Activated CD8-positive, alpha-beta memory T cell treated with anti-CD3 and anti-CD28 coated beads, Interleukin-2, amount 50 U/mL, for 48 hours (primary cell): ENCODE results near the gene KRCC1.
"Not testable (repeated sequence)": the region's sequence is repeated elsewhere in the genome, so short reads cannot be mapped to it uniquely, and the experiment has no call there.

ENCODE experiments used
- DNase-seq: peaks from one replicate; pipeline ENCODE4 v3.0.0-alpha.2; 2020

Gene KRCC1

GRCh38 chr2:88074150-88074549, 18.6 kb upstream of the KRCC1 start:
- DNase-seq: no peak

DNA sequence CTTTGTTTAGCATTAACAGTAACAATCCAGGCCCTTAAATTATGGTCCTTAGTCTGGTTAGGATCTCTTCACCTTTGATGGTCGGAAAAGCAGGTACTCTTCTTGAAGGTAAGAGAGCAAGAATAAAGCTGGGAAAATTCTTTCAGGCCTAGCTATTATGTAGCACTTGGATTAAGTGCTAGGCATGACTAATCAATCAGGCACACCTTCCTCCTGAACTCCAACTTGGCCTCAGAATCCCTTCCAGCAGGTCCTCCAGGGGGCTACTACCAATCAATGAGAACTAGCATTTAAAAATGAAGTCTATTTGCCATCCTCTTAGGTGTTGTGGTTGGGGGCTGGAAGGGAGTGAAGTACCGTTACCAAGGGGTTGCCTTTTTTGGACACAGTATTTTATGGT, 15.8 kb upstream of the KRCC1 start:
- no peak for DNase-seq

DNA sequence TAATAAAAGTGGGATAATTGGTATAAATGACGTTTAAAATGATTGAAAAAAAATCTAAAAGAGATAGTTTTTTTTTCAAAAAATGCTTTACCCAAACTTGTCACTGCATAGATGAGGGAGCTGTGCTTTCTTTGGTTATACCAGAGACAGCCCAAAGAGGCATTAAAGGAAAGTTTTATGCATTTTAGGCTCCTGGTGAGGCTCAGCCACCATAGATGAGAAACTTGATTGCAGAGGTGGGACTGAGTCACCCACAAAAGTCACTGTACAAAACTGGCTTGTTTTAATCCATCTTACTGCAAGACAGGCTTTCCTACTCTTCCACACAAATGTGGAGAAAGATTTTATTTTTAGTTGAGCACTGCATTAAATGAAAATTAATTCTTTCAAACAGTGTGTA, 14.5 kb upstream of the KRCC1 start:
- DNase-seq: no peak

- DNase-seq: no peak
Measured at GRCh38 chr2:88069117-88069516, 13.5 kb upstream of the KRCC1 start.

- no peak for DNase-seq
Measured at GRCh38 chr2:88068044-88068443, 12.5 kb upstream of the KRCC1 start.

GRCh38 chr2:88067598-88067997, 12.0 kb upstream of the KRCC1 start, which contains the start of gene SMYD1:
TSS of gene SMYD1 (plus strand) at chr2:88067825. CDS start at chr2:88067865, 40 bp downstream.
- no peak for DNase-seq

DNA sequence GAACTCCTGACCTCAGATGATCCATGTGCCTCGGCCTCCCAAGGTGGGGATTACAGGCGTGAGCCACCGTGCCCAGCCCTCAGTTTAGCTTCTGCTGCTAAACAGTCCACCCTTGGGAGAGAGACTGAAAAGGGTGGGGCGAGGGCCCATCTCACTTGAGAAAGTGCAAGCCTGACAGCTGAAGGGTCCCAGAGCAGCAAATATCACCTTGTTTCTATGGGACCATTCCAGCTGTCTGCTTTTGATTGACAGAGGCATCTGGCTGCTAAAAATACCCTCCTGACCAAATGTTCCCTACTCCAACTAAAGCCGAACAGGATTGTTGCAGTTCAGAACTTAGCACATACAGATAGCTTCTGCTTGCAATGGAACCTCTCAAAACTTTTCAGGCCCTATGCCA, 11.6 kb upstream of the KRCC1 start:
- DNase-seq: no peak

DNA sequence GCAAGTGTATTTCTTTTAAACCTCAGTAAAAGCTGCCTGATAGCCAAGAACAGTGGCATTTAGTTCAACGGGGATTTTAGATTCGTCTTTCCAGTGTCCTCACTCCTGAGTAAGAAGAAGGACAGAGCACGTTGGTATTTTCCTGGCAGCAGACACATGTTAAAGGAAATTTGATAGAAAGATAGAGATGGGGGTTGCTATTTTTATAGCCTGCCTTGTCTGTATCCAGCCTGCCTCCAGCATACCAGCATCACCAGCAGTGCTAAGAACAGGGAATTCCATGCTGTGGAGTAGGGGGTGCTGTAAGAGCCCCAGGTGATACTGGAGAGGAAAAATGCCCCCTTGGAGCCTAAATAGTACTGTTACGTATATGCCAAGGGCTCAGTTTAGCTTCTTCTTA, 11.0 kb upstream of the KRCC1 start:
- DNase-seq: no peak

DNA sequence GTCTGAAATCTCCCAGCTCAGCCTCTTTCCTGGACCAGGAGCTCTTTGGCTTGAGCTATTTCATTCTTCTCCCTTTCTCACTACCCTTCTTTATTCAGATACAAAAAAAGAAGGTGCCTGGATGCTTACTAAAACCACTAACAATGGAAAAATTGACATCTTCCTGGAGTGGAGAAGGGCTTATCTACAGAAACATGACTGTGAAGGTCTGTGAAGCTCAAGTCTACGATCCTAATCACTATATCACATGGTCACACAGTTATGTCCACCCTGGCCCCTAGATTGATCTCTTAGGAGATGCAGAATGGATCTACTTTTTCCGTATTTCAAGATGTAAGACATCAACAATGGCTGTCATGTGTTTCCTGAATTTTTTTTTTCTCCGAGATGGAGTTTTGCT, 5.7 kb upstream of the KRCC1 start:
- no peak for DNase-seq

GRCh38 chr2:88060907-88061275, 5.3 kb upstream of the KRCC1 start:
- DNase-seq: no peak

DNA sequence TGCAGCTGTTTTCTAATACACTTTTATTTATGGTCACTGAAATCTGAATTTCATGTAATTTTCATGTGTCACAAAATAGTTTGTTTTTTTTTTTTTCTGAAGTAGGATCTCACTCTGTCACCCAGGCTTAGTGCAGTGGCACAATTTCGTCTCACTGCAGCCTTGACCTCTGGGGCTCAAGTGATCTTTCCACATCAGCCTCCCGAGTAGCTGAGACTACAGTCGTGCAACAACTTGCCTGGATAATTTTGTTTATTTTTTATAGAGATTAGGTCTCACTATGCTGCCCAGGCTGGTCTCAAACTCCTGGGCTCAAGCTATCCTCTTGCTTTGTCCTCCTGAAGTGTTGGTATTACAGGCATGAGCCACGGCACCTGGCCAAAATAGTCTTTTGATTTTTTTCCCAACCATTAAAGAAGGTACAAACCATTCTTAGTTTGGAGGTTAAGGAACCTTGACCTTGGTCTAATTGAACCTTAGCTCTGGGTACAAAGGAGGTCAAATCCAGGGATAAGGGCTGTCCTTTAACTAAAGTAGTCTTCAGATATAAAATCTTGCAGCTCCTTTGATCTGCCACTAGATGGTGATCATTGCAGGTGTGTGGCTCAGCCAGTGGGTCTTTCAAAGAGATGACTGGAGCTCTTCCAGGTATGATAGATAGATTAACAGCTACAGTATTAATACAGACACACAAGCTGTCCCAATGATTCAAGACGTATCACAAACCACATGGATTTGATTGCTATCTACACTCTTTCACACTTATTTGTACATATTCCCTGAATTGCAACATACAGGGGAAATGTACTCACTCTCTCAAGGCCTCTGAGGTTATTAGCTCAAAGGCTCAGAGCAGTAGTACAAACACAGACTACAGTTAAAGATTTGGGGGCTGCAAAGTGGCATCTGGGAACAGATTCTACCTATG, 4.7 kb upstream of the KRCC1 start:
- no peak for DNase-seq

DNA sequence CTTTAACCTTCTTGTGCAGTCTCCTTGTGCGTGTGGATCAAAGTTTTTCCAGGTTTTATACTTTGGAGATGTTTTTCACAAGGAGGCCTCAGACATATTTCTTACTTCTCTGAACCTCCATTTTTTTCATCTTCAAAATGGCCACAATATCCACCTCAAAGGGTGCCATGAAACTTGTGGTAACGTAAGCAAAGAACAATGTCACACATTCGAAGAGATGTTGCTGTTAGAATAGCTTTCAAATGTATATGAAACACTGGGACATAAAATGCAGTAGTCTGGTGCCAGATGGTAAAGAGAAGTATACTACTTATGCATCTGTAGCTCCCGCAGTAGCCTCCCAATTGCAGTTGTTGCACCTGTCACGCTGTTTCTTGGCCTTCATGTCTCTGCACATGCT, 2.6 kb upstream of the KRCC1 start:
- DNase-seq: no peak

DNA sequence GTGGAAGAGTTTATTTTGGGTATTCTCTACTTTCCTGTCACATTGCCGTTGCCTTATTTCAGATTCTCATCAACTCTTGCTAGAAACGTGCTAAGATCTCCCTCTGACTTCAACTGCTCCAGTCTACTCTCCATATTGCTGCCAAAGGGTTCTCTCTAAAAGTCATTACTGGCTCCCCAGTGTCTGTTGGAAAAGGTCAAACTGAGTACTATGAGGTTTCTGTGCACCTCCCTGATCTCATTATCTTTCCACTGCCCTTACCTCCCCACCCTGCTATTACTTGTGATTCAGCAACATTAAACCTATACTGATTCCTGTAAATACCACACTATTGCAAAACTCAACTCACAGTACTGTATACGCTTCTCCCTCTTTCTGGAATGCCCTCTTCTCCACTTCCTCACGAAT, 1.9 kb upstream of the KRCC1 start:
- DNase-seq: no peak

DNA sequence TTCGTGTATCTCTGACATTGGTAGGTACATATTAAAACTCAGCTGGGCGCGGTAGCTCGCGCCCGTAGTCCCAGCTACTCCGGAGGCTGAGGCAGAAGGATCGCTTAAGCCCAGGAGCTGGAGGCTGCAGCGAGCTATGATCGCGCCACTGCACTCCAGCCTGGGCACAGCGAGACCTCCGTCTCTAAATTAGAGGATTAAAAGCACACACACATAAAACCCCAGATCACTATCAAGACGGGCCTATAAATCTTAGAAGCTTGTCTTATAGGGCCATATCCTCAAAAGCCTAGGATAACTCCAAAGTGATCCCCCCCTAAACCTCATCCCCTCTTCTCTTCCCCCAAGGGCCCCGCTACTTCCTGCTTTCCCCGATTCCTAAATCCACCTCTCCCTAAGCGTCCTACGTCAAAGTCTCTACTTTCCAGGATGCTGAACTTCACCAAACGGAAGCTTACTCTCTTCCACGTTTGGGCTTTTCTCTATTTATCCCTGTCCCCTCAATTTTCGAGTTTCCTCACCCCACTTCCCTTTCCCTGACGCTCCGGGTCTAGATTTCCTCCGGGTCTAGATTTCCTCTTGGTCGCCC, 707 bp downstream of the KRCC1 start:
- DNase-seq: no peak

- no peak for DNase-seq
Measured at GRCh38 chr2:88053934-88054781, 1.4 kb downstream of the KRCC1 start.

GRCh38 chr2:88053296-88053695, 2.3 kb downstream of the KRCC1 start:
- no peak for DNase-seq

GRCh38 chr2:88051792-88052191, 3.8 kb downstream of the KRCC1 start:
- no peak for DNase-seq

DNA sequence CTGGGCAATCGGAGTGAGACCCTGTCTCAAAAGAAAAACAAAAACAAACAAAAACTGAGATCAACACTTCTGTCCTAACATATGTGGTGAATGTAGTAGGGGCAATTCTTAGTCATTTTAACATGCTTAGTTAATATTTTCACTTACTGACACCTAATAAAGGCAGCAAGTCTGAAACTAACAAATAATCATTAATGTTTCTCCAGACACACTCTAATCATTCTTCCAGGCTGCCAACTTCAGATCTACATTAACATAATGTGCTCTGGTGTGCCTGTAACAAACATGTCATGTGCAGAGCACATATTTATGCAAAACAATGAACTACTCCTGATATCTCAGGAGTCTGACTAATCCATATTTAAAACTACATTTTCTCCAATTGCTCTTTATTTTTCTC, 6.0 kb downstream of the KRCC1 start:
- DNase-seq: no peak

GRCh38 chr2:88048541-88048940, 7.0 kb downstream of the KRCC1 start:
- DNase-seq: no peak

GRCh38 chr2:88045561-88045960, 10.0 kb downstream of the KRCC1 start:
- not testable (repeated sequence) for DNase-seq

- DNase-seq: no peak
Measured at GRCh38 chr2:88042476-88042875, 13.1 kb downstream of the KRCC1 start.

- no peak for DNase-seq
Measured at GRCh38 chr2:88038263-88039105, 17.1 kb downstream of the KRCC1 start.

GRCh38 chr2:88036606-88037005, 19.0 kb downstream of the KRCC1 start:
- DNase-seq: no peak
